H9 (cell line): ENCODE measurements around the gene ZCWPW1. TPM values are rescaled to one million over a fixed set of nuclear protein-coding genes. Genes with fewer than 3 reads are reported as not detected.

ENCODE experiments used
- DNase-seq: peaks from one replicate; pipeline ENCODE4 v3.0.0-alpha.2; 2017
- H2AFZ ChIP-seq: one replicate; pipeline ENCODE4 v1.6.1; 2013; ENCODE audit warnings: mild to moderate bottlenecking, low read length, control low read depth, moderate library complexity
- H2AK5ac ChIP-seq: 2 replicates; pipeline ENCODE4 v1.6.1; 2013; ENCODE audit warnings: low read length, control low read depth, mixed read lengths; ENCODE audit not compliant: insufficient read length
- H2BK120ac ChIP-seq: one replicate; pipeline ENCODE4 v1.6.1; 2013; ENCODE audit warnings: low read depth, mild to moderate bottlenecking, low read length, control low read depth, inconsistent platforms; ENCODE audit not compliant: poor library complexity, severe bottlenecking
- H2BK12ac ChIP-seq: 2 replicates; pipeline ENCODE4 v1.6.1; 2013; ENCODE audit warnings: low read length, control low read depth, mixed read lengths, low read depth; ENCODE audit not compliant: insufficient read length
- H2BK15ac ChIP-seq: 2 replicates; pipeline ENCODE4 v1.6.1; 2013; ENCODE audit warnings: low read depth, low read length, control low read depth
- H2BK20ac ChIP-seq: one replicate; pipeline ENCODE4 v1.6.1; 2013; ENCODE audit warnings: low read depth, mild to moderate bottlenecking, low read length, control low read depth, inconsistent platforms; ENCODE audit not compliant: poor library complexity, severe bottlenecking
- H2BK5ac ChIP-seq: 2 replicates; pipeline ENCODE4 v1.6.1; 2013; ENCODE audit warnings: low read length, control low read depth, mixed read lengths; ENCODE audit not compliant: insufficient read length
- H3K14ac ChIP-seq: 2 replicates; pipeline ENCODE4 v1.6.1; 2013; ENCODE audit warnings: low read length, control low read depth; ENCODE audit not compliant: insufficient read depth
- H3K18ac ChIP-seq: 2 replicates; pipeline ENCODE4 v1.6.1; 2013; ENCODE audit warnings: low read depth, mild to moderate bottlenecking, mixed read lengths, low read length, control low read depth; ENCODE audit not compliant: insufficient read length
- H3K23ac ChIP-seq: 2 replicates; pipeline ENCODE4 v1.6.1; 2013; ENCODE audit warnings: low read length, control low read depth, mixed read lengths, low read depth; ENCODE audit not compliant: insufficient read length
- H3K23me2 ChIP-seq: 2 replicates; pipeline ENCODE4 v1.6.1; 2013; ENCODE audit warnings: low read depth, mild to moderate bottlenecking, mixed read lengths, low read length, control low read depth; ENCODE audit not compliant: insufficient read length, poor library complexity, severe bottlenecking
- H3K27ac ChIP-seq: 2 replicates; pipeline ENCODE4 v1.5.1; 2013; ENCODE audit warnings: low read length, control low read depth, mixed read lengths, low read depth; ENCODE audit not compliant: insufficient read length
- H3K27me3 ChIP-seq: 2 replicates; pipeline ENCODE4 v1.6.1; 2013; ENCODE audit warnings: low read length, control low read depth, inconsistent platforms; ENCODE audit not compliant: insufficient read depth
- H3K4ac ChIP-seq: 2 replicates; pipeline ENCODE4 v1.6.1; 2013; ENCODE audit warnings: low read depth, mild to moderate bottlenecking, control low read depth, inconsistent platforms, low read length, moderate library complexity
- H3K4me1 ChIP-seq: 2 replicates; pipeline ENCODE4 v1.6.1; 2013; ENCODE audit warnings: low read length, control low read depth, inconsistent platforms; ENCODE audit not compliant: insufficient read depth
- H3K4me2 ChIP-seq: 2 replicates; pipeline ENCODE4 v1.6.1; 2013; ENCODE audit warnings: low read length, control low read depth, mixed read lengths; ENCODE audit not compliant: insufficient read length, insufficient read depth
- H3K56ac ChIP-seq: 2 replicates; pipeline ENCODE4 v1.6.1; 2013; ENCODE audit warnings: low read depth, mild to moderate bottlenecking, mixed read lengths, low read length, control low read depth; ENCODE audit not compliant: insufficient read length
- H3K79me1 ChIP-seq: 2 replicates; pipeline ENCODE4 v1.6.1; 2013; ENCODE audit warnings: low read depth, mild to moderate bottlenecking, moderate library complexity, low read length, control low read depth, inconsistent platforms; ENCODE audit not compliant: insufficient read depth, poor library complexity, severe bottlenecking
- H3K79me2 ChIP-seq: 2 replicates; pipeline ENCODE4 v1.6.1; 2013; ENCODE audit warnings: low read length, control low read depth, inconsistent platforms; ENCODE audit not compliant: insufficient read depth
- H3K9ac ChIP-seq: 2 replicates; pipeline ENCODE4 v1.6.1; 2013; ENCODE audit warnings: low read length, control low read depth, mixed read lengths; ENCODE audit not compliant: insufficient read length; ENCODE audit errors: extremely low read depth
- H3K9me3 ChIP-seq: one replicate; pipeline ENCODE4 v1.6.1; 2013; ENCODE audit warnings: low read depth, low read length, inconsistent platforms; ENCODE audit not compliant: control insufficient read depth
- H3T11ph ChIP-seq: one replicate; pipeline ENCODE4 v1.6.1; 2013; ENCODE audit warnings: mild to moderate bottlenecking, low read length, control low read depth, inconsistent platforms
- H4K20me1 ChIP-seq: one replicate; pipeline ENCODE4 v1.6.1; 2013; ENCODE audit not compliant: control insufficient read depth, insufficient read length, insufficient read depth
- H4K5ac ChIP-seq: 2 replicates; pipeline ENCODE4 v1.6.1; 2013; ENCODE audit warnings: low read depth, mild to moderate bottlenecking, mixed read lengths, low read length, control low read depth; ENCODE audit not compliant: insufficient read length
- H4K8ac ChIP-seq: replicated peaks from 2 replicates; pipeline ENCODE4 v1.6.1; 2013; ENCODE audit warnings: low read length, control low read depth, mixed read lengths, low read depth; ENCODE audit not compliant: insufficient read length
- H4K91ac ChIP-seq: 2 replicates; pipeline ENCODE4 v1.6.1; 2013; ENCODE audit warnings: low read depth, mild to moderate bottlenecking, moderate library complexity, mixed read lengths, low read length, control low read depth; ENCODE audit not compliant: insufficient read length
- H3K27ac Mint-ChIP-seq, 3 experiments: 2 replicates in 2 of 3; 3 replicates in 1 of 3; pipeline ENCODE4 v1.8.0; 2020 to 2021; ENCODE audit warnings: mixed read lengths in 3 of 3, mild to moderate bottlenecking in 1 of 3, moderate library complexity in 1 of 3
- H3K27me3 Mint-ChIP-seq: 2 replicates; pipeline ENCODE4 v1.8.0; 2021; ENCODE audit warnings: low read depth, mild to moderate bottlenecking, moderate library complexity, mixed read lengths
- H3K36me3 Mint-ChIP-seq, 3 experiments: 2 replicates in 2 of 3; 3 replicates in 1 of 3; pipeline ENCODE4 v1.8.0; 2020 to 2021; ENCODE audit warnings: low read depth in 3 of 3, mixed read lengths in 3 of 3; ENCODE audit not compliant: insufficient read depth in 1 of 3
- H3K4me1 Mint-ChIP-seq, 2 experiments: 2 replicates each; pipeline ENCODE4 v1.8.0; 2020; ENCODE audit warnings: mixed read lengths in 2 of 2
- H3K4me3 Mint-ChIP-seq, 2 experiments: 2 replicates in 1 of 2; 3 replicates in 1 of 2; pipeline ENCODE4 v1.8.0; 2020 to 2021; ENCODE audit warnings: mild to moderate bottlenecking in 2 of 2, mixed read lengths in 2 of 2, moderate library complexity in 1 of 2
- H3K9me3 Mint-ChIP-seq, 2 experiments: 2 replicates in 1 of 2; 3 replicates in 1 of 2; pipeline ENCODE4 v1.8.0; 2020; ENCODE audit warnings: mild to moderate bottlenecking in 2 of 2, mixed read lengths in 2 of 2, moderate library complexity in 1 of 2
- WGBS: extraction: QIAGEN DNeasy Blood & Tissue Kit; methylation state at CpG from one replicate; pipeline ENCODE4 v1.1.7; 2013; ENCODE audit warnings: missing lambda C conversion rate, low lambda C conversion rate, mixed read lengths; ENCODE audit not compliant: insufficient read length; ENCODE audit errors: extremely low coverage; 5-methylcytosine and 5-hydroxymethylcytosine counted together
- total RNA-seq: library from RNA; stranded (reverse); gene quantifications from 2 replicates; pipeline ENCODE4 v1.2.1, GENCODE V29; 2021
- TF ChIP-seq, protein P1 (sequence below): fragments of 200-600 bp; sonication (generic); conservative IDR thresholded peaks from 3 replicates; pipeline ENCODE4 v1.8.0; 2021; ENCODE audit warnings: antibody characterized with exemption, mild to moderate bottlenecking

Gene ZCWPW1
- total RNA-seq, 1 experiment from 2014 or later, result 1.1 TPM

DNA sequence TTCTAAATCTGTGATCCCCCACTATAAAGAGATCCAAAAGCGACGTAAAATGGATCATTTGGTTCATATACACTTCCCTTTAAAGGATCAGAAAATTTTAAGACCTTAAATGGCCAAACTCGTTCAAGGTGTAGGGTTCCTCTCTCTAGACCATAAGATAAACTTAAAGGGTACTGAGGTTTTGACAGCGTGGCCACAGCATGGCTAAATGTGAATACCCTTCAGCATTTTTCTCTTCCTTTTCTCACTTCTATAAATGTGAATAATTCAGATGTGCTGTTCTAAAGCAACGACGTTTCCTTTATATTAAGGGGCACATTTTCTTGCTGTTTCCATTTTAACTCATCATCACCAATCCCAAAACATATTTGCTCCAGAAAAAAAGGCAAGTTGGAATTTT is 5.2 kb downstream of the ZCWPW1 start:
- no peaks in the 10 kb centered on the region for H3K79me2 ChIP-seq
- H2BK15ac ChIP-seq, result no peak overlapping the region
- H3K14ac ChIP-seq, result no peak overlapping the region
- Mint-ChIP-seq H3K27me3 (peaks cover 17% of the 10 kb centered on the region), H3K27ac (no peak overlapping the region), H3K4me1 (no peaks in the 10 kb centered on the region), H3K9me3 (peaks cover 4 to 5% of the 10 kb centered on the region in 2 experiments; a peak in 3 of 5 replicates), H3K36me3 (no peaks in the 10 kb centered on the region; a peak in 1 of 7 replicates), H3K4me3 (no peak overlapping the region)
- no peak overlapping the region for H3K9ac ChIP-seq
- no peaks in the 10 kb centered on the region for H4K20me1 ChIP-seq
- no peak overlapping the region for H3T11ph ChIP-seq
- H2BK12ac ChIP-seq, result no peak overlapping the region
- no peaks in the 10 kb centered on the region for H3K27me3 ChIP-seq
- H3K4me2 ChIP-seq, result no peak overlapping the region
- no peaks in the 10 kb centered on the region for H3K23me2 ChIP-seq
- no peak overlapping the region for H2AFZ ChIP-seq
- no peak overlapping the region for H2BK5ac ChIP-seq
- no peak overlapping the region for H4K91ac ChIP-seq
- H2BK20ac ChIP-seq, result no peak overlapping the region
- no peak overlapping the region for H4K5ac ChIP-seq
- no peak overlapping the region for H3K23ac ChIP-seq
- H2AK5ac ChIP-seq, result no peak overlapping the region
- no peaks in the 10 kb centered on the region for H3K79me1 ChIP-seq
- no peak overlapping the region for H3K4ac ChIP-seq
- H4K8ac ChIP-seq, result no peak overlapping the region
- no CpG with 5 or more reads among the region's 6 CpGs for WGBS
- no peak for DNase-seq
- no peak overlapping the region for H3K56ac ChIP-seq
- TF ChIP-seq, protein P1, sequence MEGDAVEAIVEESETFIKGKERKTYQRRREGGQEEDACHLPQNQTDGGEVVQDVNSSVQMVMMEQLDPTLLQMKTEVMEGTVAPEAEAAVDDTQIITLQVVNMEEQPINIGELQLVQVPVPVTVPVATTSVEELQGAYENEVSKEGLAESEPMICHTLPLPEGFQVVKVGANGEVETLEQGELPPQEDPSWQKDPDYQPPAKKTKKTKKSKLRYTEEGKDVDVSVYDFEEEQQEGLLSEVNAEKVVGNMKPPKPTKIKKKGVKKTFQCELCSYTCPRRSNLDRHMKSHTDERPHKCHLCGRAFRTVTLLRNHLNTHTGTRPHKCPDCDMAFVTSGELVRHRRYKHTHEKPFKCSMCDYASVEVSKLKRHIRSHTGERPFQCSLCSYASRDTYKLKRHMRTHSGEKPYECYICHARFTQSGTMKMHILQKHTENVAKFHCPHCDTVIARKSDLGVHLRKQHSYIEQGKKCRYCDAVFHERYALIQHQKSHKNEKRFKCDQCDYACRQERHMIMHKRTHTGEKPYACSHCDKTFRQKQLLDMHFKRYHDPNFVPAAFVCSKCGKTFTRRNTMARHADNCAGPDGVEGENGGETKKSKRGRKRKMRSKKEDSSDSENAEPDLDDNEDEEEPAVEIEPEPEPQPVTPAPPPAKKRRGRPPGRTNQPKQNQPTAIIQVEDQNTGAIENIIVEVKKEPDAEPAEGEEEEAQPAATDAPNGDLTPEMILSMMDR, result no peak
- H3K9me3 ChIP-seq, result no peaks in the 10 kb centered on the region
- H3K27ac ChIP-seq, result no peak overlapping the region
- H3K4me1 ChIP-seq, result no peaks in the 10 kb centered on the region
- no peak overlapping the region for H3K18ac ChIP-seq
- H2BK120ac ChIP-seq, result no peak overlapping the region
